ENCODE measurements around the gene GRIP1. TPM values are rescaled to one million over a fixed set of nuclear protein-coding genes. Genes with fewer than 3 reads are reported as not detected.
A peak's percentile ranks its signal among the peaks of the same experiment; 100 is the strongest.

GRIP1 gene
- total and polyA plus RNA-seq, 2 experiments from 2014 or later: 5.1 to 13.7 TPM

GRCh38 chr12:66538970-66539369 lies 139.9 kb downstream of the GRIP1 start:
- H3K4me3 Mint-ChIP-seq: no peak overlapping the region
- H3K4me1 Mint-ChIP-seq: 0 out of 3 replicates have a peak, but pooled peaks cover 3% of the 10 kb centered on the region
- ATAC-seq (no peak; the same call in 2 of the 3 replicates), DNase-seq (ENCODE audit: low spot score) (peak; percentile 60)
- 0 out of 2 replicates have a peak, but pooled peaks cover 6% of the 10 kb centered on the region for H3K4me1 ChIP-seq (ENCODE audit: insufficient read depth)
- no peaks in the 10 kb centered on the region for H3F3A ChIP-seq (replicated peaks; ENCODE audit: low read depth)
- H3K27me3 Mint-ChIP-seq (ENCODE audit: insufficient read depth, low read depth, poor library complexity): no peaks in the 10 kb centered on the region
- TF ChIP-seq EZH2phosphoT487 (IDR thresholded peaks at IDR 0.05; ENCODE audit: unreplicated experiment) (no peak), ETS1 (IDR thresholded peaks at IDR 0.05) (no peak), NANOG (IDR thresholded peaks at IDR 0.05; ENCODE audit: borderline replicate concordance) (no peak), CREB1 (CRISPR knock-in tag; IDR thresholded peaks at IDR 0.05; ENCODE audit: low read depth) (no peak), ZNF331 (CRISPR knock-in tag; IDR thresholded peaks at IDR 0.05; ENCODE audit: low read depth) (no peak), ZNF462 (CRISPR knock-in tag; IDR thresholded peaks at IDR 0.05) (no peak), STAT1 (IDR thresholded peaks at IDR 0.05; ENCODE audit: unreplicated experiment) (no peak)
- TF ChIP-seq, protein P1, sequence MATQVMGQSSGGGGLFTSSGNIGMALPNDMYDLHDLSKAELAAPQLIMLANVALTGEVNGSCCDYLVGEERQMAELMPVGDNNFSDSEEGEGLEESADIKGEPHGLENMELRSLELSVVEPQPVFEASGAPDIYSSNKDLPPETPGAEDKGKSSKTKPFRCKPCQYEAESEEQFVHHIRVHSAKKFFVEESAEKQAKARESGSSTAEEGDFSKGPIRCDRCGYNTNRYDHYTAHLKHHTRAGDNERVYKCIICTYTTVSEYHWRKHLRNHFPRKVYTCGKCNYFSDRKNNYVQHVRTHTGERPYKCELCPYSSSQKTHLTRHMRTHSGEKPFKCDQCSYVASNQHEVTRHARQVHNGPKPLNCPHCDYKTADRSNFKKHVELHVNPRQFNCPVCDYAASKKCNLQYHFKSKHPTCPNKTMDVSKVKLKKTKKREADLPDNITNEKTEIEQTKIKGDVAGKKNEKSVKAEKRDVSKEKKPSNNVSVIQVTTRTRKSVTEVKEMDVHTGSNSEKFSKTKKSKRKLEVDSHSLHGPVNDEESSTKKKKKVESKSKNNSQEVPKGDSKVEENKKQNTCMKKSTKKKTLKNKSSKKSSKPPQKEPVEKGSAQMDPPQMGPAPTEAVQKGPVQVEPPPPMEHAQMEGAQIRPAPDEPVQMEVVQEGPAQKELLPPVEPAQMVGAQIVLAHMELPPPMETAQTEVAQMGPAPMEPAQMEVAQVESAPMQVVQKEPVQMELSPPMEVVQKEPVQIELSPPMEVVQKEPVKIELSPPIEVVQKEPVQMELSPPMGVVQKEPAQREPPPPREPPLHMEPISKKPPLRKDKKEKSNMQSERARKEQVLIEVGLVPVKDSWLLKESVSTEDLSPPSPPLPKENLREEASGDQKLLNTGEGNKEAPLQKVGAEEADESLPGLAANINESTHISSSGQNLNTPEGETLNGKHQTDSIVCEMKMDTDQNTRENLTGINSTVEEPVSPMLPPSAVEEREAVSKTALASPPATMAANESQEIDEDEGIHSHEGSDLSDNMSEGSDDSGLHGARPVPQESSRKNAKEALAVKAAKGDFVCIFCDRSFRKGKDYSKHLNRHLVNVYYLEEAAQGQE (IDR thresholded peaks at IDR 0.05; ENCODE audit: unreplicated experiment): no peak
- no peaks in the 10 kb centered on the region; the same call in 1 of the 2 replicates for H3K36me3 ChIP-seq (ENCODE audit: insufficient read depth)
- H3K4me3 ChIP-seq: no peak overlapping the region
- H3K27ac ChIP-seq (ENCODE audit: low read depth): no peak overlapping the region
- no peaks in the 10 kb centered on the region for H3K9me3 Mint-ChIP-seq
- H4K20me1 ChIP-seq (replicated peaks; ENCODE audit: insufficient read depth): no peaks in the 10 kb centered on the region
- H3K36me3 Mint-ChIP-seq (ENCODE audit: low read depth): no peaks in the 10 kb centered on the region
- H2AFZ ChIP-seq: no peak overlapping the region
- no peaks in the 10 kb centered on the region for H3K79me2 ChIP-seq (replicated peaks; ENCODE audit: insufficient read depth)
- no peaks in the 10 kb centered on the region for H3K27me3 ChIP-seq (ENCODE audit: insufficient read depth)
- no peak overlapping the region for H3K4me2 ChIP-seq
- H3K27ac Mint-ChIP-seq: no peak overlapping the region
- H3K9me2 ChIP-seq (ENCODE audit: insufficient read depth): no peaks in the 10 kb centered on the region
